Natural killer cell (primary cell): ENCODE measurements around the gene NAV2. TPM values are rescaled to one million over a fixed set of nuclear protein-coding genes. Genes with fewer than 3 reads are reported as not detected.
"Not testable (repeated sequence)": the region's sequence is repeated elsewhere in the genome, so short reads cannot be mapped to it uniquely, and the experiment has no call there.

Experiments
- ATAC-seq, 3 donors: fragments of 150-1000 bp in 2 of 3; fragments of 200-7000 bp in 1 of 3; cut with Tn5 transposase; 1 replicate in 1 of 3; 2 replicates in 2 of 3; pipeline ENCODE4 v1.10.0; 2021; ENCODE audit warnings: mild to moderate bottlenecking in 2 of 3, moderate library complexity in 2 of 3
- DNase-seq, 2 donors: peaks; one replicate each; pipeline versions ENCODE4 v3.0.0 to v3.0.0-alpha.2; 2013 to 2021; ENCODE audit warnings: mixed read lengths in 1 of 2
- H3K27ac ChIP-seq: one replicate; pipeline ENCODE4 v1.5.1; 2013; ENCODE audit warnings: mild to moderate bottlenecking, low read length
- H3K27me3 ChIP-seq: one replicate; pipeline ENCODE4 v1.6.1; 2013; ENCODE audit warnings: low read length; ENCODE audit not compliant: control insufficient read depth, insufficient read depth
- H3K36me3 ChIP-seq: one replicate; pipeline ENCODE4 v1.6.1; 2013; ENCODE audit warnings: low read length; ENCODE audit not compliant: control insufficient read depth, insufficient read depth
- H3K4me1 ChIP-seq: one replicate; pipeline ENCODE4 v1.6.1; 2013; ENCODE audit warnings: low read length; ENCODE audit not compliant: control insufficient read depth, insufficient read depth
- H3K4me3 ChIP-seq: one replicate; pipeline ENCODE4 v1.5.1; 2013; ENCODE audit warnings: low read length
- H3K9me3 ChIP-seq: one replicate; pipeline ENCODE4 v1.6.1; 2013; ENCODE audit warnings: low read length; ENCODE audit not compliant: control insufficient read depth, insufficient read depth
- H3K27ac Mint-ChIP-seq, 2 donors: one replicate each; pipeline ENCODE4 v1.8.0; 2022; ENCODE audit warnings: mild to moderate bottlenecking in 2 of 2, mixed read lengths in 2 of 2, moderate library complexity in 1 of 2
- H3K27me3 Mint-ChIP-seq, 2 donors: one replicate each; pipeline ENCODE4 v1.8.0; 2022; ENCODE audit warnings: low read depth in 2 of 2, mixed read lengths in 2 of 2
- H3K36me3 Mint-ChIP-seq: one replicate; pipeline ENCODE4 v1.8.0; 2022; ENCODE audit warnings: mixed read lengths
- H3K4me1 Mint-ChIP-seq, 2 donors: one replicate each; pipeline ENCODE4 v1.8.0; 2022; ENCODE audit warnings: mixed read lengths in 2 of 2
- H3K4me3 Mint-ChIP-seq: one replicate; pipeline ENCODE4 v1.8.0; 2022; ENCODE audit warnings: mild to moderate bottlenecking, moderate library complexity, mixed read lengths
- H3K9me3 Mint-ChIP-seq, 2 donors: one replicate each; pipeline ENCODE4 v1.8.0; 2022; ENCODE audit warnings: mixed read lengths in 2 of 2
- WGBS: methylation state at CpG from one replicate; pipeline ENCODE4 v1.1.7; 2013; ENCODE audit warnings: missing lambda C conversion rate; ENCODE audit not compliant: insufficient coverage; 5-methylcytosine and 5-hydroxymethylcytosine counted together
- intact Hi-C: fragments of 100-400 bp; cut with micrococcal nuclease; formaldehyde crosslinking; loops from one replicate; pipeline ENCODE4 v1.14.2; 2022
- total RNA-seq, 4 donors: library from RNA; stranded (reverse); fragments of 120-200 nt in 1 of 4; gene quantifications; one replicate each; pipeline versions ENCODE4 v1.2.3 to v1.2.4, GENCODE V29; 2013 to 2022
- TF ChIP-seq, protein P1 (sequence below): fragments of 200-600 bp; IDR thresholded peaks from one replicate; pipeline ENCODE4 v1.8.0; 2022; ENCODE audit warnings: antibody characterized with exemption

Gene NAV2
- total RNA-seq, 3 donors from 2014 or later (not counting 1 experiment from before 2014, with no cell fraction given), result 0.14 to 1.6 (median 0.43) TPM

DNA sequence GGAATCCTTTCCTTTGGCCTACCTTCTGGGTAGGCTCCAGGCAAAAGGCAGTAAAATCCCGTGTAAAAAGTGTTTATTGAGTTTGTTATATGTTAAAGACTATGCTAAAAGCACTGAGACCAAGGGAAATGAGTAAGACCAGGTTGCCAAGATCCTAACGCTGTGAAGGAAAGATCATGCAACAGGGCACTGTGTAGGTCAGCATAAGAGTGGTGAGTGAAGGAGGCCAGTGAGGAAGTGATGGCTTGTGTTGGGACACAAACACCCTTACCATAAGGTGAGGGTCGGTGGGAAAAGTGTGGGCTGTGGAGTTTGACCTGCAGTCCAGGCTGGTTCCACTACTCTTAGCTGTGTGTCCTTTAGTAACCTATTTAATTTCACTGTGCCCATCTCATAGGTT, 245.6 kb downstream of the NAV2 start:
- intact Hi-C loops, result no loop called here
- Histone ChIP-seq H3K4me3 (no peak overlapping the region), H3K27ac (no peak overlapping the region), H3K9me3 (no peaks in the 10 kb centered on the region), H3K4me1 (peaks cover 2% of the 10 kb centered on the region), H3K36me3 (no peaks in the 10 kb centered on the region), H3K27me3 (no peaks in the 10 kb centered on the region)
- TF ChIP-seq, protein P1, sequence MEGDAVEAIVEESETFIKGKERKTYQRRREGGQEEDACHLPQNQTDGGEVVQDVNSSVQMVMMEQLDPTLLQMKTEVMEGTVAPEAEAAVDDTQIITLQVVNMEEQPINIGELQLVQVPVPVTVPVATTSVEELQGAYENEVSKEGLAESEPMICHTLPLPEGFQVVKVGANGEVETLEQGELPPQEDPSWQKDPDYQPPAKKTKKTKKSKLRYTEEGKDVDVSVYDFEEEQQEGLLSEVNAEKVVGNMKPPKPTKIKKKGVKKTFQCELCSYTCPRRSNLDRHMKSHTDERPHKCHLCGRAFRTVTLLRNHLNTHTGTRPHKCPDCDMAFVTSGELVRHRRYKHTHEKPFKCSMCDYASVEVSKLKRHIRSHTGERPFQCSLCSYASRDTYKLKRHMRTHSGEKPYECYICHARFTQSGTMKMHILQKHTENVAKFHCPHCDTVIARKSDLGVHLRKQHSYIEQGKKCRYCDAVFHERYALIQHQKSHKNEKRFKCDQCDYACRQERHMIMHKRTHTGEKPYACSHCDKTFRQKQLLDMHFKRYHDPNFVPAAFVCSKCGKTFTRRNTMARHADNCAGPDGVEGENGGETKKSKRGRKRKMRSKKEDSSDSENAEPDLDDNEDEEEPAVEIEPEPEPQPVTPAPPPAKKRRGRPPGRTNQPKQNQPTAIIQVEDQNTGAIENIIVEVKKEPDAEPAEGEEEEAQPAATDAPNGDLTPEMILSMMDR, result no peak
- Mint-ChIP-seq H3K4me1 (peaks cover 3% of the 10 kb centered on the region in 2 donors), H3K9me3 (no peaks in the 10 kb centered on the region), H3K27me3 (peaks cover 39 to 48% of the 10 kb centered on the region in 2 donors), H3K27ac (no peak overlapping the region), H3K36me3 (no peaks in the 10 kb centered on the region), H3K4me3 (no peak overlapping the region)
- ATAC-seq, result no peak
- WGBS, result 84% methylated on average over 2 of the region's 3 CpGs
- DNase-seq, result no peak

DNA sequence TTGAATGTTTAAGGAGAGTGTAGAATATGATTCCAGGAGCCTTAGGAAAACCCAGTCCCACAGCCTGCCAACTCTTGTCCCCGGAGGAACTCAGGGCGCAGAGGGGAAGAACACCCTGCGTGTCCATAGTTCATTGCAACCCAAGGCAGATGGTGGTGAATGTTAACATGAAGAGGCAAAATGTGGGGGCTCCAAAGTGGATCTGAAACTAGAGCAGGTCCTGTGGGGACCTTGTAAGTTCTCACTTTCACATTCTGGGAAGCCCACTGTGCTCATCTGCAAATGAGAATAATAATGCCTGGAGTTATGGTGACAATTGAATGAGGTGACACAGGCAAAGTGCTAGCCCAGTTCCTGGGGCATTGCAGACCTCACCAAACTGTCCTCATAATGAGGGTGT, 246.6 kb downstream of the NAV2 start:
- H3K4me1 Mint-ChIP-seq, result peaks cover 13% of the 10 kb centered on the region in 2 donors
- peaks cover 37 to 51% of the 10 kb centered on the region in 2 donors for H3K27me3 Mint-ChIP-seq
- Histone ChIP-seq H3K4me1 (peaks cover 12% of the 10 kb centered on the region), H3K27me3 (no peaks in the 10 kb centered on the region), H3K36me3 (no peaks in the 10 kb centered on the region), H3K27ac (no peak overlapping the region), H3K4me3 (no peak overlapping the region), H3K9me3 (no peaks in the 10 kb centered on the region)
- 72% methylated on average over 3 of the region's 3 CpGs for WGBS
- no peak for DNase-seq
- no peaks in the 10 kb centered on the region for H3K36me3 Mint-ChIP-seq
- ATAC-seq, result no peak
- intact Hi-C loops, result no loop called here
- no peak overlapping the region for H3K27ac Mint-ChIP-seq
- H3K4me3 Mint-ChIP-seq, result no peak overlapping the region
- TF ChIP-seq, protein P1, result no peak
- H3K9me3 Mint-ChIP-seq, result no peaks in the 10 kb centered on the region

DNA sequence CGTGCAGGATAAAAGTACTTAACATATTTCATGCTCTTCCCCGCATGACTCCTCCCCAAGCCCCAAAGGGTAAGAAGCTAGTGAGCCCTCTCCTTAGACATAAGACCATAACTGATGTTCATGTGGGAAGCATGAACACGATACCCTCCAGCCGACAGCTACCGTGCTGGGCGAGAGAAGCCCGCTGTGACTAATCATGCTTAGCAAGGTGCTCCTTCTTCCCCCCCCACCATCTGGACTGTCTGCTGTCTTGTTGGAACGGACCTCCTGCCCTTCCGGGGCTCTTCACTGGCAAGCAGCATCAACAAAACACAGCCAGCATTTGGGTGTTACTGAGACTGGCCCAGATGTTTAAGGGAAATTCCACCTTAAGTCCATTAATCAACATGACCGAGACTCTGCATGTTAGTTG, 247.0 kb downstream of the NAV2 start:
- no peaks in the 10 kb centered on the region for H3K27me3 ChIP-seq
- H3K27ac ChIP-seq, result no peak overlapping the region
- H3K9me3 Mint-ChIP-seq, result no peaks in the 10 kb centered on the region
- H3K36me3 ChIP-seq, result no peaks in the 10 kb centered on the region
- no peak for DNase-seq
- peaks cover 35 to 51% of the 10 kb centered on the region in 2 donors for H3K27me3 Mint-ChIP-seq
- 80% methylated on average over 10 of the region's 10 CpGs for WGBS
- intact Hi-C loops, result no loop called here
- H3K9me3 ChIP-seq, result no peaks in the 10 kb centered on the region
- H3K4me1 ChIP-seq, result peaks cover 17% of the 10 kb centered on the region
- no peak overlapping the region for H3K27ac Mint-ChIP-seq
- H3K4me3 ChIP-seq, result no peak overlapping the region
- TF ChIP-seq, protein P1, result no peak
- H3K36me3 Mint-ChIP-seq, result no peaks in the 10 kb centered on the region
- H3K4me1 Mint-ChIP-seq, result peaks cover 15 to 16% of the 10 kb centered on the region in 2 donors
- ATAC-seq, result no peak
- no peak overlapping the region for H3K4me3 Mint-ChIP-seq

GRCh38 chr11:19960410-19960809, 247.8 kb downstream of the NAV2 start:
- H3K27ac Mint-ChIP-seq, H3K9me3 Mint-ChIP-seq, DNase-seq, H3K36me3 Mint-ChIP-seq, H3K4me3 Mint-ChIP-seq, H3K9me3 ChIP-seq, H3K27ac ChIP-seq, H3K36me3 ChIP-seq, ATAC-seq, H3K4me3 ChIP-seq, intact Hi-C loops, H3K27me3 ChIP-seq: not testable (repeated sequence)
- Mint-ChIP-seq H3K27me3 (peaks cover 37 to 56% of the 10 kb centered on the region in 2 donors), H3K4me1 (peaks cover 20 to 21% of the 10 kb centered on the region in 2 donors)
- WGBS, result 92% methylated on average over 3 of the region's 3 CpGs
- peaks cover 21% of the 10 kb centered on the region for H3K4me1 ChIP-seq
